Renal cortex interstitium (tissue), 11 donors: Measurements from ENCODE around the gene HIGD2B. TPM values are rescaled to one million over a fixed set of nuclear protein-coding genes. Genes with fewer than 3 reads are reported as not detected.
"Not testable (repeated sequence)": the region's sequence is repeated elsewhere in the genome, so short reads cannot be mapped to it uniquely, and the experiment has no call there.

ENCODE experiments used
- DNase-seq, 11 donors: peaks; one replicate each; pipeline ENCODE4 v3.0.0-alpha.2; 2013; ENCODE audit warnings: low read depth in 9 of 11, low spot score in 4 of 11; ENCODE audit errors: extremely low read depth in 1 of 11
- polyA plus RNA-seq, 3 donors: library from polyadenylated mRNA; unstranded; fragments of 120-200 nt; gene quantifications; one replicate each; pipeline ENCODE4 v1.2.1, GENCODE V29; 2013; ENCODE audit not compliant: insufficient read length in 3 of 3

Gene HIGD2B
- polyA plus RNA-seq, 3 donors: not detected

DNA sequence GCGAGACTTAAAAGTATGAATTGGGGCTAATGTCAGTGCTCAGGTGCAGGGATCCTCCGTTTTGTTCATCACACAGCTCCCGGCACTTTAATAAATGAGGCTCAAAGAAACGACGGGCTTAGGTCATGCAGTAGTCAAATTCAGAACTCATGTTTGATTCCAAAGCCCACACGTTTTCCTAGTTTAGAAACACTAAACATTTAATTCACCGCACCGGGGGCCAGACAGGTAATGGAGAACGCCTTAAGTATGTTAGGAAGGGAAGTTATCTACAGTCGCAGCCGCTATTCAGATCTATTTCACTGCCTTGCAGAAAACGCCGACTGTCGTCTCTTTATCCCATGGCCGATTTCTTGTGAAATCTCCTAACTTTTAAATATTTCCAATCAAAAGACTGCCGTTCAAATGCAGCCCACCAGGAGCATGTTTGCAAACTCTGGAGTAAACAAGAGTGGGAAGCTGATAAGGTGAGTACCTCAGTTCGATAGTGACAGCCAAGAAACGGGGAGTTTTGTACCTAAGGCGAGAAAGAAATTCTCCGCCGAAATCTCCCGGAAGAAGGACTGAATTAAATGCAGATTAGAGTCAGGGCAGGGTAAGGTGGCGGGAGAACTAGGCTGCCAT lies 569 bp downstream of the HIGD2B start:
- peak in 3 of 11 donors; percentile 1 to 4 (median 2) for DNase-seq

DNA sequence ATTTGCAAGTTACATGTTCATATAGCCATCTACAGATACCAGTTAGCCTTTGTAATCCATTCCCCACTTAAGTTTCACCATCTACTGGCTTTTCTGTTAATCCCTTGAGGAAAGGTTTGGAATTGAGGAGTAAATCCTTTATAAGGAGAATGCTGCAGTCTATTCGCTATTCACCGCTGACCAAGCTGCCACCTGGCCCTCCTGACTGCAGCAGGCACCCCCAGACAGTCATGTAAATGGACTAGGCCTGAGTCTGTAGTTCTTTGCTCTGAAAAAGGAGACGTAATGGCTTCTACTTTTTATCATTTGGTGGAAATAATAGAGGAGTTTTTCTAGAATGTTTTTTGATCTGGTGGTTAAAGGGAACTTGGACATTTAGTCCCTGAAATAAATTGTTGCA lies 3.2 kb downstream of the HIGD2B start:
- DNase-seq: no peak

GRCh38 chr15:72680931-72681330 lies 5.1 kb downstream of the HIGD2B start:
- DNase-seq: no peak

- no peak for DNase-seq
Observed at GRCh38 chr15:72676838-72677237, 9.1 kb downstream of the HIGD2B start.

- no peak for DNase-seq
Observed at GRCh38 chr15:72671525-72671924, 14.5 kb downstream of the HIGD2B start.

DNA sequence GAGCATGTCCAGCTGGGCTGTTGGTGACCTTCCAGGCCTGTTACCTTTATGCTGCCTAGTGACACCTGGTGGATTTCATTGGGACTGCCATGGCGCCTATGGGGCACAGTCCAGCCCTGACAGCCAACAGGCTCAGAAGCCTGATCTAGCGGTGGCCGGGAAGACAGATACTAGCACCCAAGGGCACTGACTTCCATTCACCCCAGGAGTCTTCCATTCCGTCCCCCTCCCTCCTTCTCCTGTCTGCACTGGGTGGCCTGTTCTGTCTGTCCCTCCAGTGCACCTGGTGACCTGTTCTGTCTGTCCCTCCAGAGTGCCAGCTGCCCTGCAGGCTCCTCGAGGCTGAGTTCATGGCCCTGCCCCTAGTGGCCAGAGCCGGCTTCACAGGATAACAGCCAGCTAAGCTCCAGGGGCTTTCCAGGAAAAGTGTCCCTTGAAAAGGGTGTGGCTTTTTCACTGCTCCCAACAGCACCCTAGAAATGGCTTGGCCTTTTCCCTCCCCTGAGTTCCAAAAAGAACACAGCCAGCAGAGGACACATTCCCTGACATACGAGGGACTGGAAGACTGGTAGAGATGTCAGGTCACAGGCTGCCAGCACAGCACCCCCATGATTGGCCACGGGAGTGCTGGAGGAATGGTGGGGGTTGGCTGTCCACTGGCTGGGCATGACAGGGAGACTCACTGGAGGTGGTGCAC lies 15.2 kb downstream of the HIGD2B start:
- peak in 10 of 11 donors; percentile 41 to 71 (median 58) for DNase-seq

GRCh38 chr15:72669803-72670202 lies 16.2 kb downstream of the HIGD2B start:
- DNase-seq: not testable (repeated sequence)

DNA sequence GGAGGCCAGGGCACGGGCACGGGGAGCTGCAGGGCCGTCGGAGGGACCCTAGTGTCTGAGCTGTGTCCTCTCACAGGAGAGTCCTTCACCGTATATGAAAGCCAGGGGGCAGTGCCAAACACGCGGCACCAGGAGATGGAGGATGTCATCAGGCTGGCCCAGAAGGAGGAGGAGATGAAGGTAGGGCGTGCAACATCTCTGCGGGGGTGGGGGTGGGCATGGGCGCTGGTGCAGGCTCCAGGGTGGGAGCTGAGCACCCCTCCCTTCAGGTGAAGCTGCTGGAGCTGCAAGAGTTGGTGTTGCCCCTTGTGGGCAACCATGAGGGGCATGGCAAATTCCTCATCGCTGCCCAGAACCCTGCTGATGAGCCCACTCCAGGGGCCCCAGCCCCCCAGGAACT lies 20.3 kb downstream of the HIGD2B start:
- not testable (repeated sequence) for DNase-seq

- DNase-seq: not testable (repeated sequence)
Observed at GRCh38 chr15:72663931-72664330, 22.1 kb downstream of the HIGD2B start.

DNA sequence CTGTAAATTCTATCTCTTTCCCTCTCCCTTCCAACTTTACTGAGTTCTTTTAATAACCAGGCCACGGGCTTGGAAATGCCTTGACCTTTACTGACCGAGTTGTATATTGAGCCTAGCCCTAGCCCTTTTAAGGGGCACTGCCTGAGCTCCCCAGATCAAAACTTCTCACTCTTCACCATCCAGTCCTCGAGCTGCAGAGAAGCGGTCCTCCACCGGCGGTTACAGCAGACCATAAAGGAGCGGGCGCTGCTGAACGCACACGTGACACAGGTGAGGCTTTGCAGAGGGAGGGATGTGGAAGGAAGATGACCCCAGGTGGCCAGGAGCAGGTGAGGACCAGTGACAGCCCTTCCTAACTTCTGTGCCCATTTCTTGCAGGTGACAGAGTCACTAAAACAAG lies 24.9 kb downstream of the HIGD2B start:
- DNase-seq: not testable (repeated sequence)

DNA sequence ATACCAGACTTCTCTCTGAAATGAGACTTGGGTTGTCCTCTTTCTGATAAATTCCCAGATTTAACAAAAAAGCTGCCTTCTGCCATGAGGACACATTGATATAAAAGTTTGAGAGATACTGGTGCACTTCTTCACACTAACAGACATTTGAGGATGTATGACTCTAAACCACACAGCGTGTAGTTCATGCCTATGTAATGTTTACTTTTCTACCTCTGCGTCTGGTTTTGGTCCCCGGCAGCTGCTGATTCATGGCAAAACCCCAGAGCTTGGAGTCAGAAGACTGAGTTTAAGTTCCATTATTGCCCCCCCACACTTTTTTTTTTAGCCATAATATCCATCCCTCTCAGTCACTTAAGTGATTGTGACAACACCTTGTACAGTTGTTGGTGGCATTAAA lies 30.0 kb downstream of the HIGD2B start:
- not testable (repeated sequence) for DNase-seq

DNA sequence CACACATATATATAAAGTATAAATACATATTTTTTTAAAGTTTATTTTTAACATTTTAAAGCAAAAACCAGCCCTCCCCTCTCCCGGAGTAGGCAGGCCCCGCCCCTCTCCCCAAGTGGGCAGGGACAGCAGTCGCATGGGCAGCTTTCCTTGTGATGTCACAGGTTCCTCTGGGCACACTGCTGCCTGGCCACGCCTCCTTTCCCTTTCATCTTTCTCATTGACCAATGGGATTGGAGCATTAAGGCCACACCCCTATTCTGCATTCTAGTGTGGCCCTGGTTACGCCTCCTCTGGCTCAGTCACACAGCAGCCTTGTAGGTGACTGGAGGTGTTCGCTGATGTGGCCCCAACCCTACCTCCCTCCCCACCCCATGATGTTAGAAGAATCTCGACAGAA lies 31.6 kb downstream of the HIGD2B start, which contains the start of gene GOLGA6B:
TSS of gene GOLGA6B (plus strand) at position 301 of the 400 bp plus-strand sequence. CDS start at position 342, 41 bp downstream.
- DNase-seq: not testable (repeated sequence)

DNA sequence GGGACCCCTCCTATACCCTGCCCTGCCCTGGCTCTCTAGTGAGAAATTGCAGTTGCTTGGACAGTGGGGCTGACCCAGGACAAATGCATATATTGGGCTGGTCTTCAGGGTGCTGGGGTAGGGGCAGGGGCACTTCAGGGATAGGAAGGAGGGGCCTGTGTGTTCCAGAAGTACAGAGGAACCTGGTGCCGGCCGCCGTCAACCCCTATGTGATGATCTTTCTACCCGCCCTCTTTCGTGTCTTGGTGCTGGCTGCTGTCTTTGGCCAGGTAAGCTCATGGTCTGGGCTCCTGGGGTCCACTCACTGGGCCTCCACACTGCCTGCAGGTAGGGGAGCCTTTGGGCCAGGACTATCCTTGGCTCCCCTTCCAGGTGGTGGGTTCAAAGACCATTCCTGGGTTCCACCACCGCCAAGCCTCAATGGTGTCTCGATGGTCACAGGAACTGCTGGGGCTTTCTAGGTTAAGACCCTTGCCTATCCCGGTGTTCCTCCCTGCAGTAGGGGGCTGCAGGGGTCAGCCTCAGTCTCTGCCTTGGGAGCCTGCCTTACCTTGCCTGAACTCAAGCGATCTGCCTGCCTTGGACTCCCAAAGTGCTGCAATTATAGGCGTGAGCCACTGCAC lies 37.2 kb downstream of the HIGD2B start:
- not testable (repeated sequence) for DNase-seq

- not testable (repeated sequence) for DNase-seq
Observed at GRCh38 chr15:72642271-72642670, 43.7 kb downstream of the HIGD2B start.

- DNase-seq: not testable (repeated sequence)
Observed at GRCh38 chr15:72639759-72640483, 46.1 kb downstream of the HIGD2B start.

DNA sequence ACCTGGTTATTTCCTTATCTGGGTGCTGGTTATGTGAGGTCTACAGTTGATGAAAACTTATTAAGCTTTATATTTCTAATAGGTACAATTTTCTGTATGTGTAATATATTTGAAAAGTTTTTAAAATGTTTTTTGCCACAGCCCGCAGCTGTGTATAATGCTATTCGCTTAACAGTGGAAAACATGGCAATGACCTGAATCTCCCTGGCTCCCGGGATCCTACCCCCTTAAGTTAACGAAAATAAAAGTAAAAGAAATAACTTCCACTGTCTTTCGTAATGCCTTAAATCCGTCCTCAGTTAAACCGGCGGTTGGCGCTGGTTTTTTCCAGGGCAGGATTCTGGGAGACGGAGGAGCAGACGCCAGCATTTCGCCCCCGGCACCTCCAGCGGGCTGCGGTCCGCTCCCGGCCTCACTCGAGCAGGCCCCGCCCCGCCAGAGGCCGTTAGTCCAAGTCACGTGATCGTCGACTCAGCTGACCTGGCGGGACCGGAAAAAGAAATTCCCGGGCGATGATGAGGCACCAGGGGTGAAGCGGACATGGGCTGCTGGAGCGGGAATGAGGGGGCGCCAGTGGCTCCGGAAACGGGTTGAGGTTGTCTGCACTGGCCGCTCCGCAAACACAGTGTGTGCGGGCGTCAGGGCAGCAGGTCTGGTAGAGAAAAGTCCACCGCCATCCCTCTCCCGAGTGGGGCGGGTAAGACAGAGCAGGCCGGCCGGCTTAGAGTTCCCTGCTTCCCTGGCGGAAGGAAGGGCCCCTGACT lies 49.3 kb downstream of the HIGD2B start:
- peak in 10 of 11 donors; percentile 20 to 64 (median 39) for DNase-seq

- not testable (repeated sequence) for DNase-seq
Observed at GRCh38 chr15:72629068-72629570, 56.9 kb downstream of the HIGD2B start.

GRCh38 chr15:72628249-72629067 lies 57.5 kb downstream of the HIGD2B start:
- not testable (repeated sequence) for DNase-seq
